ENCODE data around the gene TTLL11. TPM values are rescaled to one million over a fixed set of nuclear protein-coding genes. Genes with fewer than 3 reads are reported as not detected.

The TTLL11 gene
- total and polyA plus RNA-seq, 2 of the 8 experiments (the other 6 are each of a cell fraction or from before 2014, with no cell fraction given) = 0.56 to 0.80 TPM

GRCh38 chr9:121886759-121887485 lies 206.2 kb downstream of the TTLL11 start:
- H3K18ac ChIP-seq (ENCODE audit: extremely low read depth, low read length) = no peak overlapping the region
- H2BK120ac ChIP-seq (replicated peaks; ENCODE audit: low read depth, low read length) = no peak overlapping the region
- H3K4me1 ChIP-seq (replicated peaks in 1 of 4; ENCODE audit: control insufficient read depth in 3 of 4, insufficient read depth in 4 of 4, low read length in 3 of 4) = peaks cover 5 to 19% (median 15%) of the 10 kb centered on the region in 4 experiments; a peak in 5 of 7 replicates
- FAIRE-seq = no peak
- no peaks in the 10 kb centered on the region for H3K36me3 ChIP-seq (ENCODE audit: control insufficient read depth in 2 of 4, insufficient read depth in 4 of 4, low read length in 3 of 4)
- H3K4me3 ChIP-seq (ENCODE audit: extremely low read depth in 1 of 4, insufficient read depth in 2 of 4, low read depth in 3 of 4, low read length in 4 of 4) = no peak overlapping the region
- no peak overlapping the region; the same call in 1 of the 2 replicates for H2BK15ac ChIP-seq (ENCODE audit: low read length)
- H4K20me1 ChIP-seq (replicated peaks in 1 of 2; ENCODE audit: control insufficient read depth in 1 of 2, insufficient read depth in 2 of 2, low read length in 2 of 2) = no peaks in the 10 kb centered on the region
- no peak overlapping the region for H2AK5ac ChIP-seq (ENCODE audit: low read depth, low read length)
- no peak overlapping the region for H4K8ac ChIP-seq (ENCODE audit: extremely low read depth, insufficient read depth, low read length)
- no peak overlapping the region for H4K5ac ChIP-seq (ENCODE audit: insufficient read length, low read depth, low read length)
- H3K79me1 ChIP-seq (ENCODE audit: low read depth, low read length) = no peaks in the 10 kb centered on the region; the same call in 1 of the 2 replicates
- no peak overlapping the region for H2BK12ac ChIP-seq (ENCODE audit: low read depth, low read length)
- H4K91ac ChIP-seq (replicated peaks; ENCODE audit: insufficient read length, low read length) = no peak overlapping the region
- ChIA-PET POLR2A (ENCODE audit: partially characterized antibody) (no interaction called here), CTCF (ENCODE audit: partially characterized antibody) (interaction anchor here (0.6 to 2.2 kb wide), 12 partner anchors 9 to 665 kb away, joined by 3 to 10 read pairs (median 3); no protein-coding TSS in a partner anchor)
- DNase-seq (ENCODE audit: low read depth in 1 of 2, low spot score in 2 of 2) = no peak
- H3K9ac ChIP-seq (replicated peaks in 1 of 4; ENCODE audit: extremely low read depth in 1 of 4, low read depth in 3 of 4, low read length in 3 of 4) = no peak overlapping the region
- 0 out of 2 replicates have a peak overlapping the region, but pooled peaks have one; percentile 61 for H2BK5ac ChIP-seq (ENCODE audit: low read depth, low read length)
- H3K9me3 ChIP-seq (ENCODE audit: insufficient read depth in 2 of 2, low read depth in 1 of 2, low read length in 1 of 2) = no peaks in the 10 kb centered on the region
- no peak overlapping the region for H3K27ac ChIP-seq (ENCODE audit: low read depth, low read length)
- no peaks in the 10 kb centered on the region; a peak in 1 of 7 replicates for H3K27me3 ChIP-seq (replicated peaks in 1 of 4; ENCODE audit: control insufficient read depth in 3 of 4, extremely low read depth in 1 of 4, insufficient read depth in 3 of 4, low read length in 3 of 4)
- no peak overlapping the region for H3K4me2 ChIP-seq (ENCODE audit: insufficient read depth in 1 of 2, low read depth in 2 of 2, low read length in 2 of 2)
- H2AFZ ChIP-seq (ENCODE audit: low read length) = no peak overlapping the region
- H3K4ac ChIP-seq (replicated peaks; ENCODE audit: insufficient read length, low read depth, low read length) = no peak overlapping the region
- WGBS, 2 experiments (ENCODE audit: extremely low coverage in 1 of 2, insufficient coverage in 1 of 2, insufficient read length in 1 of 2, insufficient replicate concordance in 2 of 2, low coverage in 1 of 2, low lambda C conversion rate in 2 of 2, missing lambda C conversion rate in 1 of 2) = 89% methylated on average over 11 of the region's 11 CpGs; no CpG with 5 or more reads in 1 of the 2 experiments
- no peak overlapping the region for H3K14ac ChIP-seq (ENCODE audit: insufficient read length)
- no peaks in the 10 kb centered on the region for H3K79me2 ChIP-seq (ENCODE audit: control insufficient read depth in 1 of 2, insufficient read depth in 2 of 2, low read length in 2 of 2)
- no peak overlapping the region for H3K56ac ChIP-seq (replicated peaks; ENCODE audit: insufficient read length, low read depth, low read length)
- 0 out of 2 replicates have a peak overlapping the region, but pooled peaks have one; percentile 21 for H2BK20ac ChIP-seq (ENCODE audit: low read length)
- no peak overlapping the region for H3K23ac ChIP-seq (ENCODE audit: insufficient read length)
- no peaks in the 10 kb centered on the region for H3K23me2 ChIP-seq (ENCODE audit: low read depth, low read length)
- no peak for TF ChIP-seq MAFK (IDR thresholded peaks at IDR 0.05; ENCODE audit: low read depth, low read length)

Measured in H1 (cell line).